OCI-M1 (cell line): Measurements from ENCODE around the gene C11orf68.
"Not testable (repeated sequence)": the region's sequence is repeated elsewhere in the genome, so short reads cannot be mapped to it uniquely, and the experiment has no call there.

Experiments used
- DNase-seq: peaks from one replicate; lab custom pipeline; 2025; lab: John Stamatoyannopoulos, UW

The C11orf68 gene

GRCh38 chr11:65912845-65913244 is 6.0 kb downstream of the C11orf68 start:
- no peak for DNase-seq

GRCh38 chr11:65911682-65912568 is 6.9 kb downstream of the C11orf68 start:
- peak; percentile 67 for DNase-seq

GRCh38 chr11:65907878-65908277 is 11.0 kb downstream of the C11orf68 start:
- DNase-seq, result no peak

GRCh38 chr11:65906602-65907001 is 12.3 kb downstream of the C11orf68 start:
- peak; percentile 70 for DNase-seq

- DNase-seq, result no peak
These were observed 15.1 kb downstream of the C11orf68 start for GRCh38 chr11:65903715-65904114.

GRCh38 chr11:65903068-65903481 is 15.8 kb downstream of the C11orf68 start:
- DNase-seq, result no peak

GRCh38 chr11:65900899-65901180 is 18.0 kb downstream of the C11orf68 start:
- DNase-seq, result no peak

- peak; percentile 94 for DNase-seq
These were observed 18.6 kb downstream of the C11orf68 start, which contains the start of gene FOSL1 for GRCh38 chr11:65900125-65900898. Gene FOSL1 (minus strand): TSS chr11:65900388. CDS start chr11:65900339, 49 bp downstream.

GRCh38 chr11:65899356-65900124 is 19.3 kb downstream of the C11orf68 start:
- DNase-seq, result peak; percentile 78

GRCh38 chr11:65898656-65899355 is 20.1 kb downstream of the C11orf68 start:
- DNase-seq, result no peak

GRCh38 chr11:65897020-65897471 is 21.8 kb downstream of the C11orf68 start:
- no peak for DNase-seq

GRCh38 chr11:65896034-65896999 is 22.5 kb downstream of the C11orf68 start:
- no peak for DNase-seq

GRCh38 chr11:65895482-65895981 is 23.3 kb downstream of the C11orf68 start:
- DNase-seq, result no peak

- DNase-seq, result no peak
These were observed 24.7 kb downstream of the C11orf68 start for GRCh38 chr11:65894034-65894591.

- no peak for DNase-seq
These were observed 26.1 kb downstream of the C11orf68 start for GRCh38 chr11:65892661-65893317.

- DNase-seq, result not testable (repeated sequence)
These were observed 26.7 kb downstream of the C11orf68 start for GRCh38 chr11:65892137-65892540.

- DNase-seq, result peak; percentile 70
These were observed 27.4 kb downstream of the C11orf68 start for GRCh38 chr11:65891219-65892136.
